Measurements from ENCODE around the gene HMGA1. TPM values are rescaled to one million over a fixed set of nuclear protein-coding genes. Genes with fewer than 3 reads are reported as not detected.

HMGA1 gene
- polyA plus RNA-seq, 1 donor from 2014 or later, result 31.5 TPM

DNA sequence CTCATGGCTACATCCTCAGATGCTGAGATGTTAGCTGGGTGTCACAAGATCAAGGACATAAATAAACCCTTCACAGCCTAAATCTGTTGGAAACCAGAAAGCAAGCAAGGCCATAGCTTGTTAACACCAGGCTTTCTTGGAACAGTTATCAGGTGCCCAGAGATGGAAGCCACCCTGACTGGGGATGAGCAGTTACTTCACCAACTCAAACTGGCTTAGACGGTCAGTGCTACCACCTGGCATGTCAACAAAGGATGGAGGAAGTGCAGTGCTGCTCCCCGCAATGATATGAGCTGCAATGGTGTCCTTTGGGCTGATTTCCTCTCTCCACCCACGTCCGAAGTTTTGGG is 41.1 kb downstream of the HMGA1 start:
- no peaks in the 10 kb centered on the region for H3K9me2 ChIP-seq (ENCODE audit: insufficient read depth, low read length)
- no peak overlapping the region for H3K9ac ChIP-seq (ENCODE audit: low read length)
- H2AFZ ChIP-seq (ENCODE audit: low read depth, low read length), result no peak overlapping the region
- no peaks in the 10 kb centered on the region for H3K79me2 ChIP-seq (replicated peaks; ENCODE audit: insufficient read depth, low read length)
- no peak for TF ChIP-seq EZH2 (IDR thresholded peaks at IDR 0.05; ENCODE audit: borderline replicate concordance, insufficient read depth, low read length, poor library complexity, severe bottlenecking)
- TF ChIP-seq, protein P1, sequence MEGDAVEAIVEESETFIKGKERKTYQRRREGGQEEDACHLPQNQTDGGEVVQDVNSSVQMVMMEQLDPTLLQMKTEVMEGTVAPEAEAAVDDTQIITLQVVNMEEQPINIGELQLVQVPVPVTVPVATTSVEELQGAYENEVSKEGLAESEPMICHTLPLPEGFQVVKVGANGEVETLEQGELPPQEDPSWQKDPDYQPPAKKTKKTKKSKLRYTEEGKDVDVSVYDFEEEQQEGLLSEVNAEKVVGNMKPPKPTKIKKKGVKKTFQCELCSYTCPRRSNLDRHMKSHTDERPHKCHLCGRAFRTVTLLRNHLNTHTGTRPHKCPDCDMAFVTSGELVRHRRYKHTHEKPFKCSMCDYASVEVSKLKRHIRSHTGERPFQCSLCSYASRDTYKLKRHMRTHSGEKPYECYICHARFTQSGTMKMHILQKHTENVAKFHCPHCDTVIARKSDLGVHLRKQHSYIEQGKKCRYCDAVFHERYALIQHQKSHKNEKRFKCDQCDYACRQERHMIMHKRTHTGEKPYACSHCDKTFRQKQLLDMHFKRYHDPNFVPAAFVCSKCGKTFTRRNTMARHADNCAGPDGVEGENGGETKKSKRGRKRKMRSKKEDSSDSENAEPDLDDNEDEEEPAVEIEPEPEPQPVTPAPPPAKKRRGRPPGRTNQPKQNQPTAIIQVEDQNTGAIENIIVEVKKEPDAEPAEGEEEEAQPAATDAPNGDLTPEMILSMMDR (IDR thresholded peaks at IDR 0.05; ENCODE audit: poor library complexity, severe bottlenecking), result no peak
- H3K27ac ChIP-seq (ENCODE audit: low read length), result no peak overlapping the region
- no peak overlapping the region for H3K4me2 ChIP-seq (ENCODE audit: low read length)
- no peaks in the 10 kb centered on the region for H3F3A ChIP-seq (ENCODE audit: insufficient read depth, low read length, poor library complexity, severe bottlenecking)
- no peaks in the 10 kb centered on the region for H4K20me1 ChIP-seq (ENCODE audit: insufficient read depth)
- H3K27me3 ChIP-seq (ENCODE audit: insufficient read depth, low read depth, low read length), result no peaks in the 10 kb centered on the region
- no peaks in the 10 kb centered on the region for H3K36me3 ChIP-seq (ENCODE audit: insufficient read depth, low read length)
- no peak overlapping the region for H3K4me3 ChIP-seq (ENCODE audit: low read length)
- H3K9me3 ChIP-seq (ENCODE audit: low read length), result no peaks in the 10 kb centered on the region

DNA sequence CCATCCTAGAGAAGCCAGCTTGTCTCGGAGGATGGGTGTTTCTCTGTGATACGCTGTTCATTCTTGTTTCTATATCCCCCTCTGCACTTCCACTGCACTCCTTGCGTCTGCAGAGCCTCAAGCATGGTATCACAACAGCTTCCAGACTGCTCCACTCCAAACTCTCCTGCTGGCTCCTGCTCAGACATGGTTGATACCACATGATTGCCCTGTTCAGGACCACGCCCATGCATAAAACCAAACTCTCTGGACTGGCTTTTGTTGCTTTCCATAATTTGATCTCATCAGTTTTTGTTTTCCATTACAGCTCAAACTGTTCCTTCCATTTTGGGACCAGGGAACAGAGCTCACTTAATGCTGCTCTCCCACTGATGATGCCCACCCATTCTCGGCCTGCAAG is 42.2 kb downstream of the HMGA1 start:
- no peaks in the 10 kb centered on the region for H3K36me3 ChIP-seq (ENCODE audit: insufficient read depth, low read length)
- H3K4me3 ChIP-seq (ENCODE audit: low read length), result no peak overlapping the region
- no peaks in the 10 kb centered on the region for H3K79me2 ChIP-seq (replicated peaks; ENCODE audit: insufficient read depth, low read length)
- H3K4me2 ChIP-seq (ENCODE audit: low read length), result no peak overlapping the region
- H3F3A ChIP-seq (ENCODE audit: insufficient read depth, low read length, poor library complexity, severe bottlenecking), result no peaks in the 10 kb centered on the region
- H3K9me2 ChIP-seq (ENCODE audit: insufficient read depth, low read length), result no peaks in the 10 kb centered on the region
- no peaks in the 10 kb centered on the region for H3K9me3 ChIP-seq (ENCODE audit: low read length)
- no peaks in the 10 kb centered on the region for H3K27me3 ChIP-seq (ENCODE audit: insufficient read depth, low read depth, low read length)
- H4K20me1 ChIP-seq (ENCODE audit: insufficient read depth), result no peaks in the 10 kb centered on the region
- no peak overlapping the region for H2AFZ ChIP-seq (ENCODE audit: low read depth, low read length)
- no peak overlapping the region for H3K9ac ChIP-seq (ENCODE audit: low read length)
- TF ChIP-seq, protein P1 (IDR thresholded peaks at IDR 0.05; ENCODE audit: poor library complexity, severe bottlenecking), result no peak
- TF ChIP-seq EZH2 (IDR thresholded peaks at IDR 0.05; ENCODE audit: borderline replicate concordance, insufficient read depth, low read length, poor library complexity, severe bottlenecking) (no peak), SMC3 (conservative IDR thresholded peaks at IDR 0.05; ENCODE audit: poor library complexity) (no peak), EP300 (conservative IDR thresholded peaks at IDR 0.05; ENCODE audit: poor library complexity, severe bottlenecking) (no peak), POLR2AphosphoS5 (IDR thresholded peaks at IDR 0.05) (no peak), RAD21 (conservative IDR thresholded peaks at IDR 0.05) (no peak), TAF1 (IDR thresholded peaks at IDR 0.05; ENCODE audit: low read depth) (no peak), MXI1 (conservative IDR thresholded peaks at IDR 0.05; ENCODE audit: poor library complexity, severe bottlenecking) (no peak)
- TF ChIP-seq, protein P2, sequence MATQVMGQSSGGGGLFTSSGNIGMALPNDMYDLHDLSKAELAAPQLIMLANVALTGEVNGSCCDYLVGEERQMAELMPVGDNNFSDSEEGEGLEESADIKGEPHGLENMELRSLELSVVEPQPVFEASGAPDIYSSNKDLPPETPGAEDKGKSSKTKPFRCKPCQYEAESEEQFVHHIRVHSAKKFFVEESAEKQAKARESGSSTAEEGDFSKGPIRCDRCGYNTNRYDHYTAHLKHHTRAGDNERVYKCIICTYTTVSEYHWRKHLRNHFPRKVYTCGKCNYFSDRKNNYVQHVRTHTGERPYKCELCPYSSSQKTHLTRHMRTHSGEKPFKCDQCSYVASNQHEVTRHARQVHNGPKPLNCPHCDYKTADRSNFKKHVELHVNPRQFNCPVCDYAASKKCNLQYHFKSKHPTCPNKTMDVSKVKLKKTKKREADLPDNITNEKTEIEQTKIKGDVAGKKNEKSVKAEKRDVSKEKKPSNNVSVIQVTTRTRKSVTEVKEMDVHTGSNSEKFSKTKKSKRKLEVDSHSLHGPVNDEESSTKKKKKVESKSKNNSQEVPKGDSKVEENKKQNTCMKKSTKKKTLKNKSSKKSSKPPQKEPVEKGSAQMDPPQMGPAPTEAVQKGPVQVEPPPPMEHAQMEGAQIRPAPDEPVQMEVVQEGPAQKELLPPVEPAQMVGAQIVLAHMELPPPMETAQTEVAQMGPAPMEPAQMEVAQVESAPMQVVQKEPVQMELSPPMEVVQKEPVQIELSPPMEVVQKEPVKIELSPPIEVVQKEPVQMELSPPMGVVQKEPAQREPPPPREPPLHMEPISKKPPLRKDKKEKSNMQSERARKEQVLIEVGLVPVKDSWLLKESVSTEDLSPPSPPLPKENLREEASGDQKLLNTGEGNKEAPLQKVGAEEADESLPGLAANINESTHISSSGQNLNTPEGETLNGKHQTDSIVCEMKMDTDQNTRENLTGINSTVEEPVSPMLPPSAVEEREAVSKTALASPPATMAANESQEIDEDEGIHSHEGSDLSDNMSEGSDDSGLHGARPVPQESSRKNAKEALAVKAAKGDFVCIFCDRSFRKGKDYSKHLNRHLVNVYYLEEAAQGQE (IDR thresholded peaks at IDR 0.05; ENCODE audit: borderline replicate concordance), result no peak
- H3K27ac ChIP-seq (ENCODE audit: low read length), result no peak overlapping the region
